ENCODE measurements around the gene MFAP3.
"Not testable (repeated sequence)": the region's sequence is repeated elsewhere in the genome, so short reads cannot be mapped to it uniquely, and the experiment has no call there.

Gene MFAP3

GRCh38 chr5:154055201-154055600 is 16.4 kb downstream of the MFAP3 start:
- no peak for DNase-seq

GRCh38 chr5:154058055-154059038 is 19.6 kb downstream of the MFAP3 start:
- DNase-seq = no peak

- no peak for DNase-seq
Measured at GRCh38 chr5:154059039-154059430, 20.3 kb downstream of the MFAP3 start.

DNA sequence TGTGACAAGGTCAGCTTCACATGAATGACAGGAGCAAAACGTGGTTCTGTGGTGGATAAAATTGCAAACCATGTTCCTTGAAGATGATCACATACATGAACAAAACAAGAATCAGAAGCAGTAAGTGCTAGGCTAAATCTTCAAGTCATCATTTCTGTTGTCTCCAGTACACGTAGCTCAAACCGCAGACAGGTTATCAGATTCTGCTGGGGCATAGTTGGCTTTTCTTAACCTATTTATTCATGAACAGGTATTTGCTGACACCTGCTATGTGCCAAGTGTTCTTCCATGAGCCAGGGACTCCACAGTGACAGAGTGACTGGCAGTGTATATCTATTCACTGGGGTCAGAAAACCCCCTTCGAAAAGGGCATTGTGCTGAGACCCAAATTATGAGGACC is 20.8 kb downstream of the MFAP3 start:
- no peak for DNase-seq

GRCh38 chr5:154060606-154061005 is 21.8 kb downstream of the MFAP3 start:
- no peak for DNase-seq

DNA sequence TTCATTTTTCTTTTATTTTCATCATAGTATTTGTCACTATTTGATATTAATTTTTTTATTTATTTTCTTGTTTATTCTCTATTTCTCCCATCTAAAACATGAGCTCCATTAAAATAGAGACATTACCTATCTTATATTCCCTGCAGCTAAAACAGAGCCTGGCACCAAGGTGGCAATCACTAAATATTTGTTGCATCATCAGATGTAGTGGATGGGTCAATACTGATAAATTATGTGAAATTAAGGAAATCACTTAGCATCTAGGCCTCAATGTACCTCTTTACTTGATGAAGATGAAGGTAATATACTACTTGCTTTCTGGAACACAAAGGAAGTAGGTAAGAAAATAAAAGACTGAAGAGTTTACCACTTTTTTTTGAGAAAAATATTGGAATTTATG is 24.6 kb downstream of the MFAP3 start:
- DNase-seq = no peak

DNA sequence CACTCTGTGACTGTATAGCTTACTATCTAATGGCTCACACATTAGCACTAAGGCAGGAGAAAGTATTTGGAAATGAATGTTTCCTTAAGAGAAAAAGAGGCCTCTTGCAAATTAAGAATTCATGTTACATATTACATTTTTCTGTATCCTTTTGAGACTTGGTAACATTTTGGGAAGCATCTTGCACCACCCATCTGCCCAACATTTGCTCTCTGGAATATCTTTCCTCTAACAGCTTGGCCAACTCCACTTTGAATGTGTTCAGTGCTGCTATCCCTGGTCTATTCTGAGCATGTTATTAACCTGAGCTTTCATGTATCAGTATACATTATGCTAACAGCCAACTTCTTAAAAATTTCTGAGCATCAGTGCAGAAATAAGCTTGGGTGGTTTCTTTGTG is 27.2 kb downstream of the MFAP3 start:
- no peak for DNase-seq

- not testable (repeated sequence) for DNase-seq
Measured at GRCh38 chr5:154069854-154070253, 31.1 kb downstream of the MFAP3 start.

DNA sequence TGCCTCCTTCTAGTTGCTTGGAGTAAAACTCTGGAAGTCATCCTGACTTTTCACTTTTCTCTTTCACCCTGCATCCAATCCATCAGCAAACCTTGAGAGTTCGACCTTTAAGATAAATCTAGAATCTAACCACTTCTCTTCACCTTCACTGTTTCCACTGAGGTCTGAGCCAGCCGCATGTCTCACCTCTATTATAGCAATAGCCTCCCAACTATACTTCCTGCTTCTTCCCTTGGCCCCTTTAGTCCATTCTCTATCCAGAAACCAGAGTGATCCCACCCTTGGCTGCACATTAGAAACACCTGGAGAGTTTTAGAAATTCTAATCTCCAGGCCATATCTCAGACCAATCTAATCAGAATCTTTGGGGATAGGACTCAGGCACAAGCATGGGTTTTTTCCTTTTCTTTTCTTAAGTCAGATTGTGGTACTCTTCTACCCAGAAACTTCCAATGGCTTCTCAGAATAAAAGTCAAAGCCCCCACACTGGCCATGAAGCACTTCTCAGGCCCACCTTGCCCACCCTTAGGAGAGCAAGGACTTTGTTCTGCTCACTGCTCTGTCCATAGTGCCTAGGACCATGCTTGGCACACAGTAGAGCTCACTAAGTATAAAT is 33.1 kb downstream of the MFAP3 start:
- DNase-seq = no peak

DNA sequence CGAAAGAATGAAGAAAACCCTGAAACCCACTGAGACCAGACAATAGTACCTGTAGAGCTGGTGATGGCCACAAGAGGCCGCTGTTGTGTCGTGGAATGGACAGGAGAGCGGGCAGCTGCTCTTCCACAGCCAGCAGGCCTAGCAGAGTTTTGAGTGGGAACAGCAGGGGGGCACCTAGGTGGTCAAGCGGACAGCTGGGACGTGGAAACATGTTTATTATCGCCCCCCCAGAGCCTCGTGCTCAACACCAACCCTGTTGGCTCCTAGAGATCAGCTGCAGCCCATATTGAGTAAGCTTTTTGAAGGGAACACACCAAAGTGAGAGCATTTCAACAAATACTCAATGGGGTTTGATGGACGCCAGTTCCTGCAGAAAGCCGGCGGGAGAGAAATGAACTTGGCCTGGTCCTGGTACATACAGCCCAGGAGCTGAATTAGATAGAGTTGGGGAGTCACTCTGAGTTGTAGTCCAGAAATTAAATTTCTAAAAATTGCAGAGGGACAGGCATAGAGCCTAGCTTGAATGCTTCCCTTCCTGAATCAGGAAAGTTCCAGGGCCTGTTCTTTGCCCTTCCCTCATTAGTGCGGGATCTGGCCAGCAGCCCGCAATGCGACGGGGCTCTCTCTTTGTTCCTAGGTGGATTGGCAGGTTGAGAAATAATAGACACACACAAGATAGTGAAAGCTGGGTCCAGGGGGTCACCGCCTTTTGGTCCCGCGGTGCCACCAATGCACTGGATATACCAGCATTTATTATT is 33.8 kb downstream of the MFAP3 start:
- DNase-seq = peak; percentile 83

GRCh38 chr5:154076240-154076922 is 37.6 kb downstream of the MFAP3 start:
- DNase-seq = no peak

GRCh38 chr5:154077696-154078095 is 38.9 kb downstream of the MFAP3 start:
- no peak for DNase-seq

DNA sequence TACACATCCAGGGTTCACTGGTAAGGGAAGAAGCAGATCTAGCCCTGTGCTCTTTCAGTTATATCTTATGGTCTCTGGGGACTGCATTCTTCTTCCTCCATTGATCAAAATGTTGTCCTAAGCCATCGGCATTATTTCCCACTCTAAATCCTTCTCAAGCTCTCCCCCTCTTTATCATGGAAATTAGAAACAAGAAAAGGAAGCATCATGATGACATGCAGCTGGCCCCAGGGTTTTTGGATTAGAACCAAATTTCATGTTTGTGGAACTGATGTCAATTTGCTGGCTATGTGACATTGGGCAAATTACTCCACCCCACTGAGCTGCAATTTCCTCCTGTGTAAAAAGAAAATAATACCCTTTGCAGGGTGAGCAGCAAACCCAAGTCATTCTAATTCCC is 39.5 kb downstream of the MFAP3 start:
- DNase-seq = no peak

- no peak for DNase-seq
Measured at GRCh38 chr5:154081246-154081645, 42.5 kb downstream of the MFAP3 start.

DNA sequence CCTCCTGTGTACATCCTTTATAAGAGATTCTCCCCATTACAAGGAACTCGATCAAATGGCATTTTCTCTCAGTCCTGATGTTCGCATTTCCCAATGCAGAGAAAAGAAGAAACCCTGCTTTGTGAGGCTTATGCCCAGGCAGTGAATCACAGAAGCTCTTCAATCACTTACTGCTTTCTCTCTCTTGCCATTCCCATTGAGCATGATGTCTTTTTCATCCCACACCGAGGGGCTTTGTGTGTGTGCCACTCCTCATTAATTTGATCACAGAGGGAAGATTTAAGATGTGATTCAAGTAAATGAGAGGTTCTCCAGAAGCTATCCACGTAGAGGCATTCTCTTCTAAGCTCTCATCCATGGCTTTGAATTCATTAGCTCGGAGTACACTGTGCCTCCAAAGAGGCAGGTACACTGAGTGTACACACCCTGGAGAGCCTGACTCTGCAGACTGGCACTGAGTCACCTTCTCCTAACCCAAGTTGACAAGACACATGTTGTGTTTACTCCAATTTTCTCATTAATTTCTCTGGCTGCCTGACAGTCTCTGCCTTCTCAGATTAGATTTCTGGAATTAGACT is 45.4 kb downstream of the MFAP3 start:
- DNase-seq = no peak

DNA sequence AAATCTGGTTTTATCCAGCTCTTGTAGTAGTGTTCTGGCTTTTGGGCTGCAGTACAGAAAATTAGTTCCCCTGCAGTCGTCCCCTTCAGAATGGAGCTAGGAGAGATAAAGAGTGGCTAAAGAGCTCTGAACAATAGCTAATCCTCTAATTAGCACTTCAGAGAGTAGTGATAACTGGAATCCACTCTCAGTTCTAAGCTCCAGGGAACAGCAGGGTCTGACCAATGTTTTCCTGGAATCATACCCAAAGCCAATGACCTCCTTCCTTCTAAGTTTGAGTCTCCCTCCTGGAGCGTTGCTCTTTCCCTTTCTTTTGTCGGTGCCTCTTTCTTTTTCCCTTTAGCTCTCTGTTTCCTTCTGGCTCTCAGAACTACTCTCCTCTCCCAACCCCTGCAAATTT is 47.4 kb downstream of the MFAP3 start:
- DNase-seq = no peak

GRCh38 chr5:154086641-154087040 is 47.9 kb downstream of the MFAP3 start:
- no peak for DNase-seq

DNA sequence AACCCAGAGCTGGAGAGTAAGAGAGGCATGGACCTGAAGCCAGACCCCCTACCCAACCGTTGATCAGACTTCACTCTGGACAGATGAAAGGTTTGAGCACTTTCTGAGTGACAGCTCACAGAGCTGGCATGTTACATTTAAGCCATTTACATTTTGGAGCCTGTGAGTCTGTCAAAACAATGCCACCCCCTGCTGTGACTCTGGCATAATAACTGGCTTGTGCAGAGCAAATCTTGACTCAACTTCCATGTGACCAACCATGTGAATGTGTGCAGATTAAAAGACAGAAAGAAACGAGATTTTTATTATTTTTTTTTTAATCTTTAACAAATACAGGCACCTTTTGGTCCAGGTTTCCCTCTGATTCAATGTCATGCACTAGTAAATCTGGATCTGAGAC is 48.5 kb downstream of the MFAP3 start:
- no peak for DNase-seq

- DNase-seq = no peak
Measured at GRCh38 chr5:154088801-154089200, 50.0 kb downstream of the MFAP3 start.

- no peak for DNase-seq
Measured at GRCh38 chr5:154090656-154091055, 51.9 kb downstream of the MFAP3 start.

DNA sequence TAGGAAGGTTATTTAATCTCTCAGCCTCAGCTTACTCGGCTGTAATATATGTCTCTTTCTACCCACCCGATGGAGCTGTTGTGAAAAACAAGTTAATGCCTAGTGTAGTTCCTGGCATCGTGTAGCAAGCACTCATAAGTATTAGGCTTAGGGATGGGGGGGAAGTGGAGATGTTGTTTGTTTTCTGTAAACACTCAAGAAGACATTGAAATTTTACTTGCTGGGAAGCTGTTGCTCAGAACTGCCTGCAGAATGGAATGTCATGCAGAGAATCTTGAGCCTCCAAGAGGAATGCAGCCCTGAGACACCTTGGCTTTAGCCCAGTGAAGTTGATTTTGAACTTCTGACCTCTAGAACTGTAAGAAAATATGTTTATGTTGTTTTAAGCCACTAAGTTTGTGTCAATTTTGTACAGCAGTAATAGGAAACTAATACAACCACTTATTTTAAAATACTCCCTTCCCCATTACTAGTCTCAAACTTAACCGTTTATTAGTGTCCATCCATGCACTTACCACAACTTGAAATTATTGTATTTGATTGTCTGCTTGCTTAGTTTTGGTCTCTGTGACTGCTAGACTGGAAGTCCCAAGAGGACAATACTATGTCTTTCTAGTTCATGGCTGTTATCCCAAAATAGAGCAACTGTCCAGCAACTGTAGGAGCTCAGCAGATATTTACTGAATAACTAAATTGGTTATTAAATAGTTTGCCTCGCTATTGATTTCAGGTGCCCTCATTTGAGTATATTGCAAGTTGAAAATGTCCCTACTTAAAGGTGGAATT is 53.8 kb downstream of the MFAP3 start:
- no peak for DNase-seq

GRCh38 chr5:154093142-154093532 is 54.4 kb downstream of the MFAP3 start:
- DNase-seq = no peak

Data from T-helper 9 cell (primary cell).